ENCODE measurements around the gene MDC1. TPM values are rescaled to one million over a fixed set of nuclear protein-coding genes. Genes with fewer than 3 reads are reported as not detected.

Gene MDC1
- total and polyA plus RNA-seq, 2 of the 13 experiments (the other 11 are each of a cell fraction or from before 2014, with no cell fraction given), result 8.4 to 14.0 TPM

GRCh38 chr6:30744054-30744805 lies 27.1 kb upstream of the MDC1 start, which contains the start of gene IER3 (continued):
- TF ChIP-seq POGK (CRISPR knock-in tag; conservative IDR thresholded peaks at IDR 0.05) (peak; percentile 52), CHD2 (IDR thresholded peaks at IDR 0.05; ENCODE audit: low read depth, low read length) (peak; percentile 23; the same call in 1 of the 2 replicates), ZNF335 (CRISPR knock-in tag; IDR thresholded peaks at IDR 0.05) (0 out of 2 replicates have a peak, but pooled peaks have one; percentile 53), ZBTB7B (CRISPR knock-in tag; IDR thresholded peaks at IDR 0.05) (peak; percentile 94), HOXA9 (CRISPR knock-in tag; IDR thresholded peaks at IDR 0.05; ENCODE audit: borderline replicate concordance) (peak; percentile 89), STAT5B (CRISPR knock-in tag; IDR thresholded peaks at IDR 0.05) (0 out of 2 replicates have a peak, but pooled peaks have one; percentile 79), SP4 (CRISPR knock-in tag; IDR thresholded peaks at IDR 0.05) (peak; percentile 81), SYNCRIP (IDR thresholded peaks at IDR 0.05; ENCODE audit: insufficient read depth, low read depth, low read length) (no peak), ZBTB20 (CRISPR knock-in tag; IDR thresholded peaks at IDR 0.05; ENCODE audit: borderline replicate concordance, low read depth) (peak; percentile 68; the same call in 1 of the 2 replicates), ZBTB46 (CRISPR knock-in tag; IDR thresholded peaks at IDR 0.05; ENCODE audit: borderline replicate concordance) (no peak), ZNF589 (CRISPR knock-in tag; conservative IDR thresholded peaks at IDR 0.05) (peak; percentile 56)
- TF ChIP-seq, protein P1, sequence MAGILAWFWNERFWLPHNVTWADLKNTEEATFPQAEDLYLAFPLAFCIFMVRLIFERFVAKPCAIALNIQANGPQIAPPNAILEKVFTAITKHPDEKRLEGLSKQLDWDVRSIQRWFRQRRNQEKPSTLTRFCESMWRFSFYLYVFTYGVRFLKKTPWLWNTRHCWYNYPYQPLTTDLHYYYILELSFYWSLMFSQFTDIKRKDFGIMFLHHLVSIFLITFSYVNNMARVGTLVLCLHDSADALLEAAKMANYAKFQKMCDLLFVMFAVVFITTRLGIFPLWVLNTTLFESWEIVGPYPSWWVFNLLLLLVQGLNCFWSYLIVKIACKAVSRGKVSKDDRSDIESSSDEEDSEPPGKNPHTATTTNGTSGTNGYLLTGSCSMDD (CRISPR knock-in tag; IDR thresholded peaks at IDR 0.05), result 0 out of 2 replicates have a peak, but pooled peaks have one; percentile 29
- TF ChIP-seq, protein P2, sequence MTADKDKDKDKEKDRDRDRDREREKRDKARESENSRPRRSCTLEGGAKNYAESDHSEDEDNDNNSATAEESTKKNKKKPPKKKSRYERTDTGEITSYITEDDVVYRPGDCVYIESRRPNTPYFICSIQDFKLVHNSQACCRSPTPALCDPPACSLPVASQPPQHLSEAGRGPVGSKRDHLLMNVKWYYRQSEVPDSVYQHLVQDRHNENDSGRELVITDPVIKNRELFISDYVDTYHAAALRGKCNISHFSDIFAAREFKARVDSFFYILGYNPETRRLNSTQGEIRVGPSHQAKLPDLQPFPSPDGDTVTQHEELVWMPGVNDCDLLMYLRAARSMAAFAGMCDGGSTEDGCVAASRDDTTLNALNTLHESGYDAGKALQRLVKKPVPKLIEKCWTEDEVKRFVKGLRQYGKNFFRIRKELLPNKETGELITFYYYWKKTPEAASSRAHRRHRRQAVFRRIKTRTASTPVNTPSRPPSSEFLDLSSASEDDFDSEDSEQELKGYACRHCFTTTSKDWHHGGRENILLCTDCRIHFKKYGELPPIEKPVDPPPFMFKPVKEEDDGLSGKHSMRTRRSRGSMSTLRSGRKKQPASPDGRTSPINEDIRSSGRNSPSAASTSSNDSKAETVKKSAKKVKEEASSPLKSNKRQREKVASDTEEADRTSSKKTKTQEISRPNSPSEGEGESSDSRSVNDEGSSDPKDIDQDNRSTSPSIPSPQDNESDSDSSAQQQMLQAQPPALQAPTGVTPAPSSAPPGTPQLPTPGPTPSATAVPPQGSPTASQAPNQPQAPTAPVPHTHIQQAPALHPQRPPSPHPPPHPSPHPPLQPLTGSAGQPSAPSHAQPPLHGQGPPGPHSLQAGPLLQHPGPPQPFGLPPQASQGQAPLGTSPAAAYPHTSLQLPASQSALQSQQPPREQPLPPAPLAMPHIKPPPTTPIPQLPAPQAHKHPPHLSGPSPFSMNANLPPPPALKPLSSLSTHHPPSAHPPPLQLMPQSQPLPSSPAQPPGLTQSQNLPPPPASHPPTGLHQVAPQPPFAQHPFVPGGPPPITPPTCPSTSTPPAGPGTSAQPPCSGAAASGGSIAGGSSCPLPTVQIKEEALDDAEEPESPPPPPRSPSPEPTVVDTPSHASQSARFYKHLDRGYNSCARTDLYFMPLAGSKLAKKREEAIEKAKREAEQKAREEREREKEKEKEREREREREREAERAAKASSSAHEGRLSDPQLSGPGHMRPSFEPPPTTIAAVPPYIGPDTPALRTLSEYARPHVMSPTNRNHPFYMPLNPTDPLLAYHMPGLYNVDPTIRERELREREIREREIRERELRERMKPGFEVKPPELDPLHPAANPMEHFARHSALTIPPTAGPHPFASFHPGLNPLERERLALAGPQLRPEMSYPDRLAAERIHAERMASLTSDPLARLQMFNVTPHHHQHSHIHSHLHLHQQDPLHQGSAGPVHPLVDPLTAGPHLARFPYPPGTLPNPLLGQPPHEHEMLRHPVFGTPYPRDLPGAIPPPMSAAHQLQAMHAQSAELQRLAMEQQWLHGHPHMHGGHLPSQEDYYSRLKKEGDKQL (CRISPR knock-in tag; IDR thresholded peaks at IDR 0.05; ENCODE audit: low read depth), result no peak; the same call in 1 of the 2 replicates
- TF ChIP-seq, protein P3, sequence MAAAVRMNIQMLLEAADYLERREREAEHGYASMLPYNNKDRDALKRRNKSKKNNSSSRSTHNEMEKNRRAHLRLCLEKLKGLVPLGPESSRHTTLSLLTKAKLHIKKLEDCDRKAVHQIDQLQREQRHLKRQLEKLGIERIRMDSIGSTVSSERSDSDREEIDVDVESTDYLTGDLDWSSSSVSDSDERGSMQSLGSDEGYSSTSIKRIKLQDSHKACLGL (CRISPR knock-in tag; IDR thresholded peaks at IDR 0.05), result peak; percentile 94
- TF ChIP-seq, protein P4, sequence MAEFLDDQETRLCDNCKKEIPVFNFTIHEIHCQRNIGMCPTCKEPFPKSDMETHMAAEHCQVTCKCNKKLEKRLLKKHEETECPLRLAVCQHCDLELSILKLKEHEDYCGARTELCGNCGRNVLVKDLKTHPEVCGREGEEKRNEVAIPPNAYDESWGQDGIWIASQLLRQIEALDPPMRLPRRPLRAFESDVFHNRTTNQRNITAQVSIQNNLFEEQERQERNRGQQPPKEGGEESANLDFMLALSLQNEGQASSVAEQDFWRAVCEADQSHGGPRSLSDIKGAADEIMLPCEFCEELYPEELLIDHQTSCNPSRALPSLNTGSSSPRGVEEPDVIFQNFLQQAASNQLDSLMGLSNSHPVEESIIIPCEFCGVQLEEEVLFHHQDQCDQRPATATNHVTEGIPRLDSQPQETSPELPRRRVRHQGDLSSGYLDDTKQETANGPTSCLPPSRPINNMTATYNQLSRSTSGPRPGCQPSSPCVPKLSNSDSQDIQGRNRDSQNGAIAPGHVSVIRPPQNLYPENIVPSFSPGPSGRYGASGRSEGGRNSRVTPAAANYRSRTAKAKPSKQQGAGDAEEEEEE (CRISPR knock-in tag; IDR thresholded peaks at IDR 0.05; ENCODE audit: borderline replicate concordance), result peak; percentile 23; the same call in 1 of the 2 replicates

All from HepG2 (cell line).